NCI-H2029 (cell line): ENCODE data around the gene BNC2.

Experiments
- DNase-seq: peaks from one replicate; lab custom pipeline; 2025; lab: John Stamatoyannopoulos, UW

The BNC2 gene

GRCh38 chr9:16869882-16870595 lies 431 bp downstream of the BNC2 start:
- no peak for DNase-seq

- no peak for DNase-seq
These were observed 1.2 kb downstream of the BNC2 start for GRCh38 chr9:16869131-16869881.

GRCh38 chr9:16868701-16869100 lies 1.8 kb downstream of the BNC2 start:
- DNase-seq, result no peak

GRCh38 chr9:16867576-16868311 lies 2.7 kb downstream of the BNC2 start:
- DNase-seq, result no peak

- DNase-seq, result no peak
These were observed 3.9 kb downstream of the BNC2 start for GRCh38 chr9:16866587-16866986.

- no peak for DNase-seq
These were observed 5.6 kb downstream of the BNC2 start for GRCh38 chr9:16864649-16865434.

GRCh38 chr9:16848179-16848578 lies 22.3 kb downstream of the BNC2 start:
- no peak for DNase-seq

GRCh38 chr9:16846986-16847385 lies 23.5 kb downstream of the BNC2 start:
- no peak for DNase-seq

- DNase-seq, result no peak
These were observed 24.1 kb downstream of the BNC2 start for GRCh38 chr9:16846367-16846766.

GRCh38 chr9:16834817-16835216 lies 35.7 kb downstream of the BNC2 start:
- DNase-seq, result no peak

- DNase-seq, result no peak
These were observed 37.1 kb downstream of the BNC2 start for GRCh38 chr9:16833296-16833835.

GRCh38 chr9:16832101-16832500 lies 38.4 kb downstream of the BNC2 start:
- DNase-seq, result no peak

GRCh38 chr9:16830806-16831205 lies 39.7 kb downstream of the BNC2 start:
- no peak for DNase-seq

GRCh38 chr9:16828340-16829281 lies 41.9 kb downstream of the BNC2 start:
- DNase-seq, result no peak

GRCh38 chr9:16825971-16826625 lies 44.4 kb downstream of the BNC2 start:
- DNase-seq, result no peak

GRCh38 chr9:16825331-16825725 lies 45.1 kb downstream of the BNC2 start:
- no peak for DNase-seq

- no peak for DNase-seq
These were observed 45.7 kb downstream of the BNC2 start for GRCh38 chr9:16824545-16825330.

GRCh38 chr9:16823906-16824305 lies 46.6 kb downstream of the BNC2 start:
- DNase-seq, result no peak

GRCh38 chr9:16821344-16821743 lies 49.1 kb downstream of the BNC2 start:
- no peak for DNase-seq
